Activated T-cell treated with anti-CD3 and anti-CD28 coated beads, Interleukin-2, amount 50 U/mL, for 48 hours (primary cell): ENCODE data around the gene RGS4.

Experiments
- DNase-seq, 2 experiments: peaks; one replicate each; pipeline ENCODE4 v3.0.0-alpha.2; 2020

RGS4 gene

DNA sequence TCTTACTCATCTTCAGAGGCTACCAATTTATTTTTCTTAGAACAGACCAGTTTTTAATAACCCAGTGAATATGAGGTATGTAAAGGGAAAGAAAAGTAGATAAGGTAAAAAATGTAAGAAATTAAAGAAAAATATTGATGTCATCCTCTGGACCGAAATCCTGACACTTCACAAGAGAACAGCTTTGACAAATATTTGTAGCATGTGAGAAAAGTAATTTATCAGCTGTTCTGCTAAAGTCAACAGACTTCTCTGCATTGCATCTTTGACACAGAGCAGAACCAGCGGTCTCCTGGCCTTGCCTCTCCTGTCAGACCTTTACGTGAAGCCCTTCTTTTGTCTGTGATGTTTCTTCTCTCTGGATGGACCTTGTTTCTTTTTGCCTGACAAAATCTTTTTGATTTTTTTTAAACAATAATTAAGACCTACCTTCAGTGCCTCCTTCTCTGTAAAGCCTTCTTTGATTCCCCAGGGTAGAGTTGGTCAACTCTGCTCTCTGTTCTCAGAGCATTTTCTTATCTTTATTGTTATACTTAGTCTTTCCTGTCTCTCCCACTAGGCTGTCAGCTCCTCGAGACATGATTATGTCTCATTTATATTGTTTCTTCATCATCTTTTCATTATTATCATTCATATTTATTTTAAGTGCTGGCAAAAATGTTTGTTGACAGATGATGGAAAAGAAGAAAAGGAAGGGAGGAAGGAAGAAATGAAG is 35.4 kb downstream of the RGS4 start:
- DNase-seq, result no peak

DNA sequence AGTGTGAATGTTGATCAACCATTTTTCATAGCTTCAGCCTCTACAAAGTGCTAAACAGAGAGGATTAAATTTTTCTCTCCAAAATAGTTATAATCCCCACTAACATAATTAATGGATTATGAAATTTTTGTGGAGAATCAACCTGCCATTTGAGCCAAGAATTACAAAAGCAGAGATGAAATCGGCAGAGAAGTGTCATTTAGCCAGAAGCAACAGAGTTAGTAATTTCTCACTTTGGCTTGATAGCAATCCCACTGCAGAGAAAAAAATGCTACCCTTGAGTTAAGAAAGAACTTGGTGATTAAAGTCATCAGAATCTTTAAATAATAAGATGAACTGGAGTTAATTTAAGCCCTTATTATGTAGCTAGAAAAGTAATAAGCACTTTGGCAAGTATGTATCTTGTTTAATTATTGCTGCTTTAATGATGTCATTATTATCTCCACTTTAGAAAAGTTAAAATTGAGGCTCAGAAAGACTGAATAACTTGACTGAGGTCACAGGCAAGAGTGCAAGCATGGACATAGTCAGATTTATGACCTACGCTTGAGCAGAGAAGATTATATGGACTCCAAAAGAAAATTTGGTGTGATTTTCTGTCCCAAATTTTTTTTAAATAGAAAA is 37.3 kb downstream of the RGS4 start:
- no peak for DNase-seq

DNA sequence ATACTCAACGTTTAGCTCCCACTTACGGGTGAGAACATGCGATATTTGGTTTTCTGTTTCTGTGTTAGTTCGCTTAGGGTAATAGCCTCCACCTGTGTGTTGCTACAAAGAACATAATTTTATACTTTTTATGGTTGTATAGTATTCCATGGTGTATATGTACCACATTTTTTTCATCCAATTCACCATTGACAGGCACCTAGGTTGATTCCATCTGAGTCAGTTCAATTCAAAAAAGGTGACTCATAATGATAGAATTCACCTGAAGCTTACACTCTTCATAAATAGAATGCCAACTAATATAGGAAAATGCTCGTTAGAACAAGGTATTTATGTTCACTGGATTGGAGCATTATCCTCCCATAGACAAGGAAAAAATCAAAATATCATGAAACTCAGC is 38.5 kb downstream of the RGS4 start:
- no peak for DNase-seq

GRCh38 chr1:163115887-163116286 is 46.7 kb downstream of the RGS4 start:
- no peak for DNase-seq

DNA sequence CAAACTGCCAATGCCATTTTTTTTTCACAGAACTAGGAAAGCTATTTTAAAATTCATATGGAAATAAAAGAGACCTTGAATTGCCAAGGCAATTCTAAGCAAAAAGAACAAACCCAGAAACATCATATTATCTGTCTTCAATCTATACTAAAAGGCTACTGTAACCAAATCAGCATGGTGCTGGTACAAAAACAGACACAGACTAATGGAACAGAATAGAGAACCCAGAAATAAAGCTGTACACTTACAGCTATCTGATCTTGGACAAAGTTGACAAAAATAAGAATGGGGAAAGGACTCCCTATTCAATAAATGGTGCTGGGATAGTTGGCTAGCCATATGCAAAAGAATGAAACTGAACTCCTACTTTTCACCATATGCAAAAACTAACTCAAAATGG is 50.5 kb downstream of the RGS4 start:
- no peak for DNase-seq

DNA sequence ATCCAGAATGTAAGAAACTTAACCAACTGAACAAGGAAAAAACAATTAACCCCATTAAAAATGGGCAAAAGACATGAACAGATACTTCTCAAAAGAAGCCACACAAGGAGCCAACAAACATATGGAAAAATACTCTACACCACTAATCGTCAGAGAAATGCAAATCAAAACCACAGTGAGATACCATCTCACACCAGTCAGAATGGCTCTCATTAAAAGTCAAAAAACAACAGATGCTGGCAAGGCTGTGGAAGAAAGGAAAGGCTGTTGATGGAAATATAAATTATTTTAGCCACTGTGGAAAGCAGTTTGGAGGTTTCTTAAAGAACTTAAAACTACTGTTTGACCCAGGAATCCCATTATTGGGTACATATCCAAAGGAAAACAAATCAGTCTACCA is 51.2 kb downstream of the RGS4 start:
- DNase-seq, result no peak

DNA sequence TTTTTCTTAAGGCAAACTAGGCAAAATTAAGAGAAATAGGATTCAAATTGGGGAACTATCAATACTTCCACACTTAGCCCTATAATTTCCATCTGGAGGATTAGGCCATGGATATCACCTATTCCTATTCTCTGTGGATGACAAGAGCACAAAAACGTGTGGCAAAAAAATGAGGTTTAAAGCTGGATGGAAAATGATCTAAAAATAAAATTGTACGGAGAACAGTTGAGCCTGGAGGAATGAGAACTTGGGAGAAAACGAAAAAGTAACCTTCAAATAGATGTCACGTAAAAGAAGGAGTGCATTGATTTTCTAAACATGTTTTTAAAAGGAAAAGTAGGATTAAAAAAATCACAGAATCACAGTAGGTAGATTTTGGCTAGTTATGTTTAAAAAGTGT is 55.7 kb downstream of the RGS4 start:
- DNase-seq, result no peak
